Osteoblast (primary cell): ENCODE results near the gene SYN1. TPM values are rescaled to one million over a fixed set of nuclear protein-coding genes. Genes with fewer than 3 reads are reported as not detected.

ENCODE experiments used
- DNase-seq: peaks from one replicate; pipeline ENCODE4 v3.0.0; 2011; ENCODE audit warnings: low spot score, mixed read lengths; ENCODE audit not compliant: insufficient read length; ENCODE audit errors: missing footprints
- H2AFZ ChIP-seq: 2 replicates; pipeline ENCODE4 v1.6.0; 2011; ENCODE audit warnings: mild to moderate bottlenecking, low read length
- H3K27ac ChIP-seq: 2 replicates; pipeline ENCODE4 v1.5.1; 2011; ENCODE audit warnings: mild to moderate bottlenecking, low read depth, low read length, moderate library complexity
- H3K27me3 ChIP-seq: 2 replicates; pipeline ENCODE4 v1.6.0; 2012; ENCODE audit warnings: mild to moderate bottlenecking, control low read depth, inconsistent platforms, low read length, moderate library complexity; ENCODE audit not compliant: insufficient read depth
- H3K36me3 ChIP-seq: 2 replicates; pipeline ENCODE4 v1.5.1; 2011; ENCODE audit warnings: mild to moderate bottlenecking, low read length, control low read depth, moderate library complexity; ENCODE audit not compliant: insufficient read depth
- H3K4me1 ChIP-seq: 2 replicates; pipeline ENCODE4 v1.5.1; 2011; ENCODE audit warnings: mild to moderate bottlenecking, low read length, control low read depth, moderate library complexity; ENCODE audit not compliant: insufficient read depth
- H3K4me2 ChIP-seq: 2 replicates; pipeline ENCODE4 v1.6.0; 2011; ENCODE audit warnings: mild to moderate bottlenecking, low read length; ENCODE audit not compliant: insufficient read depth
- H3K4me3 ChIP-seq: fragments of 200-600 bp; sonication (generic); 3 replicates; pipeline ENCODE4 v1.5.1; 2012; ENCODE audit warnings: mild to moderate bottlenecking, low read length, inconsistent platforms; ENCODE audit not compliant: insufficient read depth
- H3K79me2 ChIP-seq: 2 replicates; pipeline ENCODE4 v1.6.0; 2012; ENCODE audit warnings: mild to moderate bottlenecking, low read length, control low read depth, inconsistent platforms; ENCODE audit not compliant: insufficient read depth
- H3K9me3 ChIP-seq: 2 replicates; pipeline ENCODE4 v1.5.1; 2011; ENCODE audit warnings: low read depth, low read length, control low read depth
- H4K20me1 ChIP-seq: 2 replicates; pipeline ENCODE4 v1.6.0; 2012; ENCODE audit warnings: mild to moderate bottlenecking, low read length, control low read depth; ENCODE audit not compliant: insufficient read depth
- total RNA-seq: library from RNA; depleted of rRNA; stranded (reverse); fragments of >200 nt; gene quantifications from 2 replicates; pipeline ENCODE4 v1.2.3, GENCODE V29; 2012
- TF ChIP-seq, protein P1 (sequence below): IDR thresholded peaks from 2 replicates; pipeline ENCODE4 v1.5.1; 2011; ENCODE audit warnings: mild to moderate bottlenecking, low read depth, low read length, moderate library complexity; ENCODE audit errors: extremely low read depth

Gene SYN1
- total RNA-seq, 1 donor: under 0.01 TPM

DNA sequence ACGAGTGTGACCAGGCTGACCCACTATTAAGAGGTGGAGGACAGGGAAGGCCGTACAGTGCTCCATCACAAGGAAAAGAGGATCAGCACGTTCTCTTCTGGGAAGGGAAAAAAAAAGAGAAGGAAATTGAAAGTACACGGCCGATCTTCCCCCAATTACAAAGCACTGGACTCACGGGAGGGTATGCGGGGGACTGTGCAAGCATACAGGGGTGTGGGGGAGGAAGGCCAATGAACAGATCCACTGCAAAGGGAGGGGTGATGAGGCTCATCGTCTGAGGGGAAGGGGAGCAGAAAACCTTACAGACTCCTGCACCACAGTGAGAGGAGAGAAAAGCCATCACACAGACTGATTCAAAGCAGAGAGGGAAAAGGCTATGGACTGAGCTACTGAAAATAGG is 29.6 kb upstream of the SYN1 start:
- Histone ChIP-seq H3K4me3 (peak overlapping the region; percentile 82), H3K4me1 (peaks cover 13% of the 10 kb centered on the region), H3K36me3 (peaks cover 4% of the 10 kb centered on the region), H3K9me3 (no peaks in the 10 kb centered on the region), H3K79me2 (peaks cover 53% of the 10 kb centered on the region), H4K20me1 (peaks cover 16% of the 10 kb centered on the region), H3K27ac (peak overlapping the region; percentile 87), H3K27me3 (no peaks in the 10 kb centered on the region), H3K4me2 (peak overlapping the region; percentile 88), H2AFZ (no peak overlapping the region)
- no peak for DNase-seq
- TF ChIP-seq, protein P1, sequence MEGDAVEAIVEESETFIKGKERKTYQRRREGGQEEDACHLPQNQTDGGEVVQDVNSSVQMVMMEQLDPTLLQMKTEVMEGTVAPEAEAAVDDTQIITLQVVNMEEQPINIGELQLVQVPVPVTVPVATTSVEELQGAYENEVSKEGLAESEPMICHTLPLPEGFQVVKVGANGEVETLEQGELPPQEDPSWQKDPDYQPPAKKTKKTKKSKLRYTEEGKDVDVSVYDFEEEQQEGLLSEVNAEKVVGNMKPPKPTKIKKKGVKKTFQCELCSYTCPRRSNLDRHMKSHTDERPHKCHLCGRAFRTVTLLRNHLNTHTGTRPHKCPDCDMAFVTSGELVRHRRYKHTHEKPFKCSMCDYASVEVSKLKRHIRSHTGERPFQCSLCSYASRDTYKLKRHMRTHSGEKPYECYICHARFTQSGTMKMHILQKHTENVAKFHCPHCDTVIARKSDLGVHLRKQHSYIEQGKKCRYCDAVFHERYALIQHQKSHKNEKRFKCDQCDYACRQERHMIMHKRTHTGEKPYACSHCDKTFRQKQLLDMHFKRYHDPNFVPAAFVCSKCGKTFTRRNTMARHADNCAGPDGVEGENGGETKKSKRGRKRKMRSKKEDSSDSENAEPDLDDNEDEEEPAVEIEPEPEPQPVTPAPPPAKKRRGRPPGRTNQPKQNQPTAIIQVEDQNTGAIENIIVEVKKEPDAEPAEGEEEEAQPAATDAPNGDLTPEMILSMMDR: no peak

DNA sequence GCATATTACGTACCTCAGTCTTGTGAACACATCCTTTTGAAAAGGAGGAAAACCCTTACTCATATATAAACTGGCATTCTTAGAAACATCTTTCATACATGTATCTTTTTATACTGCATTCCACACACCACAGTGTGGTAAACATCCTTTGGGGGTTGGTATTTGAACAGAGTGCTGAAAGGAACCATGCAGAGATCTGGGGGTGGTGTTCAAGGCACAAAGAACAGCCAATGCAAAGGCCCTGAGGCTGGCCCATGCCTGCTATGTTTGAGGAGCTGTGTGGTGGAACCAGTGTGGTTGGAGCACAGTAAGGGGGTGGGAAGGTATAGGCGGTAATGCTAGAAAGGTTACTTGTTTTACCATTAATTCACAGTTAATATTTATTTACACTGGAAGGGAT is 28.7 kb upstream of the SYN1 start:
- no peak for DNase-seq
- H3K27ac ChIP-seq: peak overlapping the region; percentile 87
- H3K4me1 ChIP-seq: peaks cover 13% of the 10 kb centered on the region
- H3K9me3 ChIP-seq: no peaks in the 10 kb centered on the region
- no peaks in the 10 kb centered on the region for H3K27me3 ChIP-seq
- TF ChIP-seq, protein P1: no peak
- peak overlapping the region; percentile 88 for H3K4me2 ChIP-seq
- H3K36me3 ChIP-seq: no peaks in the 10 kb centered on the region
- H3K79me2 ChIP-seq: peaks cover 61% of the 10 kb centered on the region
- H4K20me1 ChIP-seq: peaks cover 18% of the 10 kb centered on the region
- H2AFZ ChIP-seq: no peak overlapping the region
- peak overlapping the region; percentile 82 for H3K4me3 ChIP-seq

DNA sequence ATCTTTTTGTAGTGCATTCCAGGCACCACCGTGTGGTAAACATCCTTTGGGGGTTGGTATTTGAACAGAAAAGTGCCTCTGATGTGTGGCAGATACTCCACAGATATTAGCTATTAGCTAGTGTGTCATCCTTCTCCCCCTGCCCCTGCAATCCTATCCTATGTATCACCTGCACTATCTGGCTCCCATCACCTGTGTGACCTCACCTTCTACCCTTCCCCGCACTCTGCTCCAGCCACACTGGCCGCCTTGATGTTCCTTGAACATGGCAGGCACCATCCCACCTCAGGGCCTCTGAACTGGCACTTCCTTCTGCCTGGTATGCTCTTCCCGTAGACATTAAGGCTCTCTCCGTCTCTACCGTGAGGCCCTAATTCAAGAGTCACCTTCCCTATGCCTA is 27.0 kb upstream of the SYN1 start:
- Histone ChIP-seq H3K36me3 (no peaks in the 10 kb centered on the region), H3K4me3 (no peak overlapping the region), H3K27ac (no peak overlapping the region), H4K20me1 (peaks cover 18% of the 10 kb centered on the region), H3K9me3 (no peaks in the 10 kb centered on the region), H3K4me1 (peaks cover 13% of the 10 kb centered on the region), H3K27me3 (no peaks in the 10 kb centered on the region), H2AFZ (no peak overlapping the region), H3K4me2 (no peak overlapping the region), H3K79me2 (peaks cover 77% of the 10 kb centered on the region)
- no peak for DNase-seq
- TF ChIP-seq, protein P1: no peak

DNA sequence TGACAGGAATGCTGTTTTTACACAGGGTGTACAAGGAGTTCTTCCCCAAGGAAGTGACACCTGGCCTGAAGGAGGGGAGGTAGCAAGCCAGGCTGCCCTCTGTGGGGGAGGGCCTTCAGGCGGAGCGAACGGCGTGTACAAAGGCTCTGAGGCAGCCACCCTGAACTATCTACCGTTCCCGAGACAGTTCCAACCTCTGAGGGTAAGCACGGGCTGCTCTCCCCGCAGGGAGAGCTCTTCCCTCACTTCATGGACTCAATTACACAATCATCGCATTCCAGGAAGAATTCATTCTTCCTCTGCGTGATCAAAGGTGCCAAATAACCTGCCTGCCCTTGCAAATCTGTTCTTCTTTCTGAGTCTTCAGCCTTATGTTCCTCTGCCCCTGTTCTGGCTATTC is 25.9 kb upstream of the SYN1 start:
- Histone ChIP-seq H2AFZ (no peak overlapping the region), H3K79me2 (peaks cover 80% of the 10 kb centered on the region), H3K9me3 (no peaks in the 10 kb centered on the region), H3K27ac (no peak overlapping the region), H4K20me1 (peaks cover 18% of the 10 kb centered on the region), H3K27me3 (no peaks in the 10 kb centered on the region), H3K36me3 (peaks cover 4% of the 10 kb centered on the region), H3K4me1 (peaks cover 13% of the 10 kb centered on the region), H3K4me2 (no peak overlapping the region), H3K4me3 (no peak overlapping the region)
- no peak for DNase-seq
- TF ChIP-seq, protein P1: no peak
